Left kidney (tissue), 2 donors: Measurements from ENCODE around the gene PRKAR1B. TPM values are rescaled to one million over a fixed set of nuclear protein-coding genes. Genes with fewer than 3 reads are reported as not detected.
"Not testable (repeated sequence)": the region's sequence is repeated elsewhere in the genome, so short reads cannot be mapped to it uniquely, and the experiment has no call there.

ENCODE experiments used
- DNase-seq: peaks from one replicate; pipeline ENCODE4 v3.0.0-alpha.2; 2013
- polyA plus RNA-seq: library from polyadenylated mRNA; unstranded; fragments of 120-200 nt; gene quantifications from one replicate; pipeline ENCODE4 v1.2.1, GENCODE V29; 2013; ENCODE audit not compliant: insufficient read length

The PRKAR1B gene
- polyA plus RNA-seq, 1 donor = 33.7 TPM

GRCh38 chr7:621572-622285, 105.4 kb downstream of the PRKAR1B start:
- DNase-seq = peak; percentile 46

DNA sequence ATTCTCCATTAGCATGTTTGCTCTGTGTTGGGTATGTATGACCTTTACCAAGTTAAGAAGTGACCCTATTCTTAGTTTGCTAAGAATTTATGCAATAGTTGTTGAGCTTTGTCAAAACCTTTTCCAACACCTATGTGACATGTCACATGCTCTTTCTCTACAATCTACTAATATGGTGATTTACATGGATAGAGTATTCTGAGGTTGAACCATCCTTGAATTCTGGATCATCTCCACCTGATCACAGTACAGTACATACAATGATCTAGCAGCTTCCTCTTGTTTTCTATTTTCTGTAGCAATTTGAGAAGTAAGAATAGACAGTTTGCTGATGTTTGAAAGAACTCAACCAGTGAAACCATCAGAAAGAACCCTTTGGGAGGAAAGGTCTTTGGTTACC, 106.2 kb downstream of the PRKAR1B start:
- DNase-seq = no peak

- no peak for DNase-seq
Observed at GRCh38 chr7:620056-620455, 107.0 kb downstream of the PRKAR1B start.

DNA sequence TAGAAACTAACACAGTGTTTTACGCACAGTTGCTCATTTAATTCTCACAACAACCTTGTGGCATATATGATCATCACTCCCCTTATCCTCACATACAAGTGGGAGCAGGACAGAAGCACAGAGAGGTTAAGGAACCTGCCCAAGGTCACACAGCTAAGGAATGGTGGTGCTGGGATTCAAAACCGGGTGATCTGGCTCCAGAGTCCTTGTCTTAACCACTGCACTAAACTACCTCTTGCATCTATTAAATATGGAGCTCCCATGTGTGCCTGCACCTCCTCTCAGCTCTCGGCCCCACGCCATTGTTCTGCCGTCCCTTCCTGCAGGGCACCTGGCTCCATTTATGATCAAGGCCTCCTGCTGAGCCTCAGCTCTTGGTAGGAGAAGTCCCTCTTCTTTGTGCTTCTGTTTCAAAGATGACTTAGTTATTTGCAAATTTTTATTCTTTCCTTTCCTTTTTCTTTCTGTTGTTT, 107.7 kb downstream of the PRKAR1B start:
- DNase-seq = no peak

DNA sequence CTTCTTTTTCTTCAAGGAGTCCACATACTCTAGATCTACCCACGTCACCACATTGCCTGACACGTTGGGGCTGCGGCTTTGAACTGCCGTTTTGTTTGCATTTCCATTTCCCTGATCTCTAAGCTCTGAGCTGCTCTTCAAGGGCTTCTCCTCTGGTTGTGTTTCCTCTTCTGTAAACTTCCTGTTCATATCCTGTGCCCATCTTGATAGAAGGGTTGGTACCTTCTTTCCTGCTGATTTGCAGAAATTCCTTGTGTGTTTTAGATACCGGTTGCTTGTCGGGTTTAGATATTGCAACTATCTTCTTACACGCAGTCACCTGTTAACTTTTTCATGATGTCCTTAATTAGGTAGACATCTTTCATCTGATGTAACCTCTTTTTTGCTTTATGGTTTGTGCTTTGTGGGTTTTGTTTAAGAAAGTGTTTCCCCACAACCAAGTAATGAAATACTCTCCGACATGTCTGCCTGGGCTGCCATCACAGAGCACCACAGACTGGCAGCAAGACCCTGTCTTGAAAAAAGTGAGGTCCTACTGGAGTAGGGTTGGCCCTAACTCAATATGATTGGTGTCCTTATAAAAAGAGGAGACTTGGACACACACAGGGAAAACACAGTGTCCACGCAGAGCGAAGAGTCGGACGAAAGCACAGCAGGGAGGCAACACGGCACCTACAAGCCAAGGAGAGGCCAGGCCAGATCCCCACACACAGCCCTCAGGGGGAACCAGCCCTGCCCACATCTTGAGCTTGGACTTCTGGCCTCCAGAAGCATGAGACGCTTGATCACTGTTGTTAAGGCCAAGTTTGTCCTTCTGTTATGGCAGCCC, 108.3 kb downstream of the PRKAR1B start:
- DNase-seq = no peak

- DNase-seq = no peak
Observed at GRCh38 chr7:617614-618538, 109.2 kb downstream of the PRKAR1B start.

DNA sequence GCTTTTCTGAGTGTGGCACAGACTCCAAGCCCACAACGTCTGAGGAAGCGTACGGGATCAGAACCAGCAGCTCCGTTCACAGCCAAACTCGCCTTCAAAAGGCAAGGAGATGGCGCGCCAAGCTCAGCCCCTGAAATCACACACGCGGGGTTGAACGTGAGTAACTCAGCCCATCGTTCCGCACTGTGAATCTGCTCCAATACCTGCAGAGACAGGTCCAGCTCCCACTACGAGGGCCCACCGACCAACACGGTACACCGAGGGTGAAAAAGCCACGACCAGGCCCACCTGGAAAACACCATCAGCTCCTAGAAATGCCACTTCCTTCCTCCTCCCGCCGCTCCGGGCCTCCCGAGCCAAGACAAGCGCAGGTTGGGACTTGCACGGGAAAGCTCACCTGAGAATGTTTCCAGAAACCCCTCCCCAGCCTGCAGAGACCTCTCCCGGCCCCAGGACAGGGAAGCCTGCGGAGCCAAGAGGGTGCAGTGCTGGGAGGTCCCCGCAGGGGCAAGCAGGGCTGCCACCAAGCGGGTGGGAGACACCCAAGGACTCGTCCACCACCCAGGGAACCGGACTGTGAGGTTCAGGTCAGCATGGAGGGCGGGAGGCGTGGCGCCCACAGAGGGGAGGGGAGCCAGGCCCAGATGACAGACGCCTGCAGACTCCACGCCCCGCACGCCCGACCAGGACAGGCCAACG, 113.5 kb downstream of the PRKAR1B start:
- no peak for DNase-seq

DNA sequence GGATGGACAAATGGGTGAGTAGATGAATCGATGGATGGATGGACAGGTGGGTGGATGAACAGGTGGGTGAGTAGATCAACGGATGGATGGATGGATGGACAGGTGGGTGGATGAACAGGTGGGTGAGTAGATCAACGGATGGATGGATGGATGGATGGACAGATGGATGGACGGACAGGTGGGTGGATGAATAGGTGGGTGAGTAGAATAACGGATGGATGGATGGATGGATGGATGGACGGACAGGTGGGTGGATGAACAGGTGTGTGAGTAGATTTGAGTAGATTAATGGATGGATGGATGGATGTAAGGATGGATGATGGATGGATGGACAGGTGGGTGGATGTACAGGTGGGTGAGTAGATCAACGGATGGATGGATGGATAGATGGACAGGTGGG, 115.2 kb downstream of the PRKAR1B start:
- not testable (repeated sequence) for DNase-seq

- no peak for DNase-seq
Observed at GRCh38 chr7:611281-611810, 115.7 kb downstream of the PRKAR1B start.

GRCh38 chr7:610531-611280, 116.4 kb downstream of the PRKAR1B start:
- no peak for DNase-seq

GRCh38 chr7:610141-610530, 116.9 kb downstream of the PRKAR1B start:
- DNase-seq = no peak

DNA sequence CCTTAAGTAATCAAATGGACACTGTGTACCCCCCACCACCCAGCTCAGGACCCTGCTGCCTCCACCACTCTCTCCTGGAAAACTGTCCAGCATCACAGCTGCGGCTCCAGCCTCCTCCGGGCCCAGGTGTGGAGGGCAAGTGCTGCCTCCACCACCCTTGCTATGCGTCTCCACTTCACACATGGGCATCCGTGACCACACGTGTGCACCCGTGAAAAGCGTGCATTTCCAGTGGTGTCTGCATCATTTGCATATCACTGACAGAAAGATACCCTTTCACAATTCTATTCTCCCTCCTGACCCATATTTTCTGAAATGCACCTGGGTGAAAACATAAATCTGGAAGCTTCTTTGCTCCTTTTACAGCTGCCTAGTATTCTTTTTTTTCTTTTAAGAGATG, 117.7 kb downstream of the PRKAR1B start:
- no peak for DNase-seq

GRCh38 chr7:608954-609353, 118.1 kb downstream of the PRKAR1B start:
- DNase-seq = no peak

GRCh38 chr7:608361-608760, 118.7 kb downstream of the PRKAR1B start:
- no peak for DNase-seq

DNA sequence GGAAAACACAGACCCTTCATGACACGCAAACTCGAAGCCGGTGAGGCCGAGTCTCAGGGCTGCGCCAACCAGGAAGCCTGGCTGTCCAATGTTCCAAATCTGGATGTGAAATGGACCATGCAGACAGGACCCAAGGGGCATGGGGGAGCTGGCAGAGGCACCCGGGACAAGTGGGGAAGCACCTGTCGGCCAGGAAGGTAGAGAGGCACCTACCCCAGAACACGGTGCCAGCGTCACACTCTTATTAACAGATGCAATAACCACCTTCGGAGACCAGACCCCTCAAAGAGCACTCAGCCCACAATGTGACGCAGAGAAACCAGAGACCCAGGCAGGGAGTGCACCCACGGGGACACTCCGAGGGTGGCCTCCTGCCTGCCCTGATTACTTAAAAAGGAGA, 119.1 kb downstream of the PRKAR1B start:
- no peak for DNase-seq

GRCh38 chr7:605661-606450, 121.2 kb downstream of the PRKAR1B start:
- DNase-seq = no peak

- DNase-seq = no peak
Observed at GRCh38 chr7:604884-605531, 122.1 kb downstream of the PRKAR1B start.

- no peak for DNase-seq
Observed at GRCh38 chr7:604001-604883, 122.8 kb downstream of the PRKAR1B start.
